Aorta (tissue), 5 donors: ENCODE measurements around the gene UGT2B15. TPM values are rescaled to one million over a fixed set of nuclear protein-coding genes. Genes with fewer than 3 reads are reported as not detected.
"Not testable (repeated sequence)": the region's sequence is repeated elsewhere in the genome, so short reads cannot be mapped to it uniquely, and the experiment has no call there.

Source experiments
- ATAC-seq: fragments of 200-7000 bp; cut with Tn5 transposase; one replicate; pipeline ENCODE4 v1.9.1; 2022; ENCODE audit warnings: moderate library complexity; ENCODE audit not compliant: low FRiP score
- DNase-seq, 2 donors: peaks; one replicate each; pipeline ENCODE4 v3.0.0-alpha.2; 2020
- H3K27ac ChIP-seq, 2 donors: one replicate each; pipeline ENCODE4 v1.5.1; 2013; ENCODE audit warnings: low read length in 2 of 2, mild to moderate bottlenecking in 2 of 2, moderate library complexity in 2 of 2, control low read depth in 1 of 2, inconsistent platforms in 1 of 2, low read depth in 1 of 2
- H3K27me3 ChIP-seq, 2 donors: one replicate each; pipeline ENCODE4 v1.6.1; 2013; ENCODE audit warnings: control low read depth in 1 of 2, low read length in 1 of 2, mild to moderate bottlenecking in 1 of 2, moderate library complexity in 1 of 2; ENCODE audit not compliant: insufficient read depth in 2 of 2, control insufficient read depth in 1 of 2
- H3K36me3 ChIP-seq, 2 donors: one replicate each; pipeline ENCODE4 v1.6.1; 2013; ENCODE audit warnings: control low read depth in 1 of 2, low read length in 1 of 2, mild to moderate bottlenecking in 1 of 2; ENCODE audit not compliant: insufficient read depth in 2 of 2, control insufficient read depth in 1 of 2
- H3K4me1 ChIP-seq, 2 donors: one replicate each; pipeline ENCODE4 v1.6.1; 2013; ENCODE audit warnings: low read length in 2 of 2, control low read depth in 1 of 2, mild to moderate bottlenecking in 1 of 2, moderate library complexity in 1 of 2; ENCODE audit not compliant: insufficient read depth in 2 of 2, control insufficient read depth in 1 of 2
- H3K4me3 ChIP-seq, 2 donors: one replicate each; pipeline ENCODE4 v1.5.1; 2013; ENCODE audit warnings: low read length in 2 of 2, control low read depth in 1 of 2, mild to moderate bottlenecking in 1 of 2
- H3K9me3 ChIP-seq: one replicate; pipeline ENCODE4 v1.6.1; 2013; ENCODE audit warnings: mild to moderate bottlenecking, low read length; ENCODE audit not compliant: control insufficient read depth
- WGBS, 2 donors: extraction: QIAGEN DNeasy Blood & Tissue Kit; methylation state at CpG; one replicate each; pipeline ENCODE4 v1.1.7; 2013; 5-methylcytosine and 5-hydroxymethylcytosine counted together
- intact Hi-C, 2 donors: fragments of 100-400 bp; cut with DNase I; formaldehyde crosslinking; loops; one replicate each; pipeline versions ENCODE4 v1.14.2 to v1.15.0; 2022
- long read RNA-seq, 2 donors: library from polyadenylated mRNA; unstranded; transcript quantifications; one replicate each; pipeline ENCODE4 v2.0.0, GENCODE V29; 2020 to 2021
- polyA plus RNA-seq, 2 donors: library from polyadenylated mRNA; stranded (reverse); fragments of 200-250 nt; gene quantifications; one replicate each; pipeline ENCODE4 v1.2.3, GENCODE V29; 2013
- total RNA-seq, 2 donors: library from RNA; stranded (reverse); fragmentation: NEBNext Ultra II Directional; extraction: Animal tissue kit (Norgen Biotek cat#: 25700); gene quantifications; one replicate each; pipeline ENCODE4 v1.2.1, GENCODE V29; 2021
- donor health status: healthy with polysubstance abuse.
- donor health status: Bipolar disorder and iron deficiency.
- donor health status: DM: no; HTN: no; CAD: no.
- donor health status: DM: no; HTN: no; CAD: no.
- donor health status: DM: yes; HTN: yes; CAD: no.

Gene UGT2B15
- total RNA-seq (not detected), polyA plus RNA-seq (under 1 TPM in 1 of 2 donors, not detected in 1; 0.75 TPM)
- long read RNA-seq, donor 1, partial matches to known transcripts = 0 of 1 reads
- long read RNA-seq, donor 1, other reads (novel, unspliced or antisense) = 1 of 1 reads
- long read RNA-seq, donor 2 = 0 reads

- H3K4me3 ChIP-seq, DNase-seq, H3K9me3 ChIP-seq, H3K36me3 ChIP-seq, H3K27me3 ChIP-seq, ATAC-seq, intact Hi-C loops, H3K27ac ChIP-seq, H3K4me1 ChIP-seq: not testable (repeated sequence)
- WGBS, 2 donors = 30 to 38% methylated on average over 1 of the region's 1 CpG
Measured at GRCh38 chr4:68670479-68670939, at the start of gene UGT2B15. UGT2B15 (minus strand) TSS chr4:68670652; CDS start chr4:68670618, 34 bp downstream.

GRCh38 chr4:68719075-68719473, 48.6 kb upstream of the UGT2B15 start:
- H3K4me3 ChIP-seq = no peak overlapping the region
- intact Hi-C loops = no loop called here
- no peak overlapping the region for H3K27ac ChIP-seq
- H3K9me3 ChIP-seq = no peaks in the 10 kb centered on the region
- no peaks in the 10 kb centered on the region for H3K36me3 ChIP-seq
- H3K4me1 ChIP-seq = no peaks in the 10 kb centered on the region
- no peak for DNase-seq
- no peak for ATAC-seq
- H3K27me3 ChIP-seq = no peaks in the 10 kb centered on the region
- WGBS, 2 donors = 70 to 83% methylated on average over 2 of the region's 2 CpGs

- Histone ChIP-seq H3K36me3 (no peaks in the 10 kb centered on the region), H3K27ac (no peak overlapping the region), H3K9me3 (no peaks in the 10 kb centered on the region), H3K4me3 (no peak overlapping the region), H3K27me3 (no peaks in the 10 kb centered on the region), H3K4me1 (no peaks in the 10 kb centered on the region)
- 90 to 91% methylated on average over 3 of the region's 3 CpGs for WGBS, 2 donors
- no peak for DNase-seq
- intact Hi-C loops = no loop called here
- ATAC-seq = no peak
Measured at GRCh38 chr4:68718447-68719074, 48.1 kb upstream of the UGT2B15 start.

- DNase-seq (no peak), ATAC-seq (no peak)
- H3K36me3 ChIP-seq = no peaks in the 10 kb centered on the region
- H3K9me3 ChIP-seq = no peaks in the 10 kb centered on the region
- intact Hi-C loops = no loop called here
- no peaks in the 10 kb centered on the region for H3K27me3 ChIP-seq
- WGBS, 2 donors = 73 to 87% methylated on average over 1 of the region's 1 CpG
- no peak overlapping the region for H3K4me3 ChIP-seq
- H3K27ac ChIP-seq = no peak overlapping the region
- no peaks in the 10 kb centered on the region for H3K4me1 ChIP-seq
Measured at GRCh38 chr4:68717999-68718398, 47.5 kb upstream of the UGT2B15 start.

GRCh38 chr4:68714400-68714799, 43.9 kb upstream of the UGT2B15 start:
- DNase-seq (no peak), ATAC-seq (no peak)
- no peaks in the 10 kb centered on the region for H3K9me3 ChIP-seq
- intact Hi-C loops = no loop called here
- no peak overlapping the region for H3K4me3 ChIP-seq
- H3K27me3 ChIP-seq = no peaks in the 10 kb centered on the region
- no peak overlapping the region for H3K27ac ChIP-seq
- WGBS, 2 donors = 69 to 84% methylated on average over 2 of the region's 2 CpGs
- no peaks in the 10 kb centered on the region for H3K4me1 ChIP-seq
- no peaks in the 10 kb centered on the region for H3K36me3 ChIP-seq

- intact Hi-C loops = no loop called here
- Histone ChIP-seq H3K4me1 (no peaks in the 10 kb centered on the region), H3K9me3 (no peaks in the 10 kb centered on the region), H3K4me3 (no peak overlapping the region), H3K27me3 (no peaks in the 10 kb centered on the region), H3K27ac (no peak overlapping the region), H3K36me3 (no peaks in the 10 kb centered on the region)
- 74 to 76% methylated on average over 3 of the region's 3 CpGs for WGBS, 2 donors
- DNase-seq (no peak), ATAC-seq (no peak)
Measured at GRCh38 chr4:68712207-68712606, 41.8 kb upstream of the UGT2B15 start.

GRCh38 chr4:68708566-68708965, 38.1 kb upstream of the UGT2B15 start:
- no peaks in the 10 kb centered on the region for H3K4me1 ChIP-seq
- H3K9me3 ChIP-seq = no peaks in the 10 kb centered on the region
- H3K4me3 ChIP-seq = no peak overlapping the region
- intact Hi-C loops = no loop called here
- ATAC-seq (no peak), DNase-seq (no peak)
- H3K36me3 ChIP-seq = no peaks in the 10 kb centered on the region
- no peaks in the 10 kb centered on the region for H3K27me3 ChIP-seq
- H3K27ac ChIP-seq = no peak overlapping the region

GRCh38 chr4:68703168-68703567, 32.7 kb upstream of the UGT2B15 start:
- H3K9me3 ChIP-seq, H3K4me3 ChIP-seq, intact Hi-C loops, DNase-seq, H3K27me3 ChIP-seq, H3K36me3 ChIP-seq, H3K27ac ChIP-seq, ATAC-seq, H3K4me1 ChIP-seq: not testable (repeated sequence)
- 49 to 64% methylated on average over 2 of the region's 2 CpGs for WGBS, 2 donors

GRCh38 chr4:68700152-68700551, 29.7 kb upstream of the UGT2B15 start:
- no peak overlapping the region for H3K27ac ChIP-seq
- DNase-seq (no peak), ATAC-seq (no peak)
- H3K36me3 ChIP-seq = no peaks in the 10 kb centered on the region
- H3K27me3 ChIP-seq = no peaks in the 10 kb centered on the region
- H3K4me3 ChIP-seq = no peak overlapping the region
- intact Hi-C loops = no loop called here
- WGBS, 2 donors = 73 to 74% methylated on average over 3 of the region's 3 CpGs
- no peaks in the 10 kb centered on the region for H3K4me1 ChIP-seq
- H3K9me3 ChIP-seq = no peaks in the 10 kb centered on the region
